Right renal pelvis (tissue), 4 donors: ENCODE results near the gene KCNE2. TPM values are rescaled to one million over a fixed set of nuclear protein-coding genes. Genes with fewer than 3 reads are reported as not detected.
"Not testable (repeated sequence)": the region's sequence is repeated elsewhere in the genome, so short reads cannot be mapped to it uniquely, and the experiment has no call there.

Experiments used
- DNase-seq, 4 donors: peaks; one replicate each; pipeline ENCODE4 v3.0.0-alpha.2; 2013; ENCODE audit warnings: low read depth in 4 of 4, low spot score in 3 of 4, missing footprints in 1 of 4
- polyA plus RNA-seq, 4 donors: library from polyadenylated mRNA; unstranded; fragments of 120-200 nt; gene quantifications; one replicate each; pipeline ENCODE4 v1.2.1, GENCODE V29; 2013; ENCODE audit not compliant: insufficient read length in 4 of 4

The KCNE2 gene
- polyA plus RNA-seq, 4 donors, result 0.93 to 1.6 (median 1.3) TPM

DNA sequence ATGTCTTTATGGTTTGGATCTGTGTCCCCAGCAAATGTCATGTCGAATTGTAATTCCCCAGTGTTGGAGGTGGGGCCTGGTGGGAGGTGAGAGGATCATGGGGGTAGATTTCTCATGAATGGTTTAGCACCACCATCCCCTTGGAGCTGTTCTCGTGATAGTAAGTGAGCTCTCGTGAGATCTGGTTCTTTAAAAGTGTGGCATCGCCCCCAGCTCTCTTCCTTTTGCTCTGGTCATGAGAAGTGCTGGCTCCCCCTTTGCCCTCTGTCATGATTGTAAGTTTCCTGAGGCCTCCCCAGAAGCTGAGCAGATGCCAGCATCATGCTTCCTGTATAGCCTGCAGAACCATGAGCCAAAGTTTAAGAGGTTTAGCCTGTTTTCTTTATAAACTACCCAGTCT is 11.2 kb upstream of the KCNE2 start:
- no peak for DNase-seq

DNA sequence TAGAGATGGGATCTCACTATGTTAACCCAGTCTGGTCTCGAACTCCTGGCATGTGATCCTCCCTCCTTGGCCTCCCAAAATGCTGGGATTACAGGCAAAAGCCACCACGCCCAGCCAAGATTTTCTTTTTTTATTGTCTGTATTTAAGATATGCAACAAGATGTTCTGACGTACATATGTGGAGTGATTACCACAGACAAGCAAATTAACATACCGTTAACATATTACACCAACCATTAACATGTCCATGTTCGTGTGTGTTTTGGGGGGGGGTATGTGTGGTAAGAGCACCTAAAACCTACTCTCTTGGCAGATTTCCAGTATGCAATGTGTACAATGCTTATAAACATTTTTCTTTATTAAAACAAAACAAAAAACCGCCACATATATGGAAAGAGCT is 10.6 kb upstream of the KCNE2 start:
- no peak for DNase-seq

DNA sequence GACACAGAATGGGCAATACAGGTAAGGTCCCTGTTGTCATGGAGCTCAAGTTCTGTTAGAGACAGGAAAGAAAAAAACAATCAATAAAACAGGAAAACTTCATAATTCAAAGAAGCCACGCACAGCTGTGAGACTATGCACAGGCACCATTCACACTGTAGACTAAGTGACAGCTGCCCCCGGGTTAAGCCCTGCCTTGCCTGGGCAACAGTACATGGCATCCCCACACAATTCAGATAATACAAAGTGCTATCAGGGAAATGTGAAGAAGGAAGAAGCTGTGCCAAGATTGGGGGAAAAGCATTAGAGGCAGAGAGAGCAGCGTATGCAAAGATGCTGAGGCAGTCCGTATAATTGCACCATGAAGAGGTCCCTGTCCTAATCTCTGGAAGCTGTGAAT is 9.0 kb upstream of the KCNE2 start:
- no peak for DNase-seq

DNA sequence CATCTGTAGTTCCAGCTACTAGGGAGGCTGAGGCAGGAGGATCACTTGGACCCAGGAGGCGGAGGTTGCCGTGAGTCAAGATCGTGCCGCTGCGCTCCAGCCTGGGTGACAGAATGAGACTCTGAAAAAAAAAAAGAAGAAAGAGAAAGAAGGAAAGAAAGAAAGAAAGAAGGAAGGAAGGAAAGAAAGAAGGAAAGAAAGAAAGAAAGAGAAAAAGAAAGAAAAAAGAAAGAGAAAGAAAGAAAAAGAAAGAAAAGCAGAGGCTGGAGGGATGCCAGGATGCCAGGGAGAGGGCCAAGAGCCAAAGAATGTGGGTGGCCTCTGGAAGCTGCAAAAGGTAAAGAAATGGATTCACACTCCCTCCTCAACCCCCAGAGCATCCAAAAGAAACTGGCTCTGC is 8.2 kb upstream of the KCNE2 start:
- no peak for DNase-seq

DNA sequence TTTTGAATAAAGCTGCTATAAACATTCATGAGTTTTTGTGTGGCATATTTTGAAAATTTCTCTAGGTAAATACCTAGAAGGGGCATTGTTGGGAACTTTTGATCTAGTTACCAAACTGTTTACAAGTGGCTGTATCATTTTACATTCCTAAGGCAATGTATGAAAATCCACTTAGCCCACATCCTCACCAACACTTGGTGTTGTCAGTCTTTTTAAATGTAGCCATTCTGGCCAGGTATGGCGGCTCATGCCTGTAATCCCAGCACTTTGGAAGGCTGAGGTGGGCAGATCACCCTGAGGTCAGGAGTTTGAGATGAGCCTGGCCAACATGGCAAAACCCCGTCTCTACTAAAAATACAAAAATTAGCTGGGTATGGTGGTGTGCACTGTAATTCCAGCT is 5.9 kb upstream of the KCNE2 start:
- DNase-seq, result no peak

DNA sequence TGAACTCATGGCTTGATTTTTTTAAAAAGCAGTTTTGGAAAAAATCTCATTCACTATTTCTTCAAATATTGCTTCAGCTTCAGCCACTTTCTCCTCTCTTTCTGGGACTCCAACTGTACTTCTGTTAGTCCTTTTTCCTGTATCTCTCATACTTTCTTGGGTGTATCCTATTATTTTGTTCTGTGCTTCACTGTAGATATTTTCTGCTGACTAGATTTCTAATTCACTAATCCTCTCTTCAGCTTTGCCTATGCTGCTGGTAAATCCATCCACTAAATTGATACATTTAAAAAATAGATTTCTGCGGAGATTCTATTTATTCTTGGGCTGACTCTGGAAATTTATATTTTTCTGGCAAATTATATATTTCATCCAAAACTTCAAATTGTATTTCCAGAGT is 4.9 kb upstream of the KCNE2 start:
- DNase-seq, result no peak

DNA sequence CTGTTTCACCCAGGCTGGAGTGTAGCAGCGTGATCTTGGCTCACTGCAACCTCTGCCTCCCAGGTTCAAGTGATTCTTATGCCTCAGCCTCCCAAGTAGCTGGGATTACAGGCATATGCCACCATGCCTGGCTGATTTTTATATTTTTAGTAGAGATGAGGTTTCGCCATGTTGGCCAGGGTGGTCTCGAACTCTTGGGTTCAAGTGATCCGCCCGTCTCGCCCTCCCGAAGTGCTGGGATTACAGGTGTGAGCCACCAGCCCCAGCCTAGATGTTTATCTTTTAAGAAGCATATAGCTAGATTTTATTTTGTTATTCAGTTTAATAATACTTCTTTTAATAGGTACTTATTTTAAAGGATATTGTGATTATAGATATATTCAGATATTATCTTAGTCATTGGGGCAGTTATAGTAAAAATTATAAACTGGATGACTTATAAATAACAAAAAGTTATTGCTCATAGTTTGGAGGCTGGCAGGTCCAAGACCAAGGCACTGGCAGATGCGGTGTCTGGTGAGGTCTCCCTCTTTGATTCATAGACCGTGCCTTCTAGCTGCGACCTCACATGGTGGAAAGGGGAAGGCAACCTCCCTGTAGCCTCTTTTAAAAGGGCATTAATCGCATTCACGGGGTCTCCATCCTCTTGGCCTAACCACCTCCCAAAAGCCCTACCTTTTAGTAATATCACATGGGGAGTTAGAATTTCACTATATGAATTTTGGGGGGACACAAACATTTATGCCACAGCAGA is 3.1 kb upstream of the KCNE2 start:
- no peak for DNase-seq

DNA sequence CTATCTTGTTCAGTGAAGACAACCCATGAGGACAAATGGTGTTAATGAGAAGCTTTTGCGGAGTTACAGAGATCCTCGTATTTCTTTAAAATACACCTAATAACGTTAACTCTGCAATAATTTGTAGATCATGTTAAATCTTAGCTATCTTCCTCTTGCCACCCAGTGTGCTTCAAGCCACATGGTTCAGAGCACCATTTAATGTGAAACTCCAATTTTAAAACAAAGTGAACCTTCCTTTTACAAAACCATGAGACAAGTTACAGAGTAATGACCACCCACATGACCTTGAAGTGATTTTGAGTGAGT is 1.7 kb upstream of the KCNE2 start:
- no peak for DNase-seq

DNA sequence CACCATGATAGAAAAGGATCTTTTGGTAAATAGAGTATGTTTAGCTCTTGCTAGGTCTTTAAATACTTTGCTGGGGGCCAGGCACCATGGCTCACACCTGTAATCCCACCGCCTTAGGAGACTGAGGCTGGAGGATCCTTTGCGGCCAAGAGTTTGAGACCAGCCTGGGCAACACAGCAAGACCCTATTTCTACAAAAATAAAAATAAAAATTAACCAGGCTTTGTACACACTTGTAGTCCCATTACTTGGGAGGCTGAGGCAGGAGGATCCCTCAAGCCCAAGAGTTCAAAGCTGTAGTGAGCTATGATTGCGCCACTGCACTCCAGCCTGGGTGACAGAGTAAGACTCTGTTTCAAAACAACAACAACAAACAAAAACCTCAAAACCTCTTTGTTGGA is 1.1 kb upstream of the KCNE2 start:
- no peak for DNase-seq

DNA sequence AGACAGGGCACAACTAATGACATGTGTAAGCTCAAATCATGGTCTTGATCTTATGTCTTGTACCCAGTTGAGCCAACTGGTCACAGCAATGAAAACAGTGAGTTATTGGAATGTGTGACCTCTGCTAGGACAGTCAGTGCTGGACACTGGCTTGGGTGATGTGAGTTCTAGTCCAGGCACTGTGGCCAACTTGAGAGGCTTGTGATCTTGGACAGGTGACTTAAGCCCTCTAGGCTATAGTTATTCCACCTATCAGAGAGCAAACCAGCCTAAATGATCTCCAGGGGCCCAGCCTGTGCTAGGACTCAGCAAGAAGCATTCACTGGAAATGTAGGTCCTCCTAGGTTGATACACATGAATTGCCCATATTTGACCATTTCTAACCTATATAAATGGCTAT is 1.1 kb downstream of the KCNE2 start:
- no peak for DNase-seq

DNA sequence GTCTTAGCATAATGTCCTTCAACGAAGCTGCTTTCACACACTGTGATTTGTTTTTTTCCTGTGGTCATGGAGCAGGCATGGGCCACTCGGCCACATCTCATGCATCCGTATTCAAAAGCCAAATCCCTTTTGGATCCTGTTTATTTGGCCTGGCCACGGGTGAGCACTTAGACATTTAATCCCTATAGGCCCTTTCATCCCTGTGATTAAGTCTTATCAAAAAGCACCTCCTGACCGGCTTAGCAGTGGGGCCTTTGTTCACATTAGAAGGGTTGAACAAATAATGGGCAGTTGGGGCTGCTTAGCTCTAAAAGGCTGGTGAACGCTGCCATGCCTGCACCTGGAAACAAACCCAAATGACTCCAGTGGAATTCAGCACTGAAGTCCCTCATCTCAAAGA is 2.0 kb downstream of the KCNE2 start:
- no peak for DNase-seq

DNA sequence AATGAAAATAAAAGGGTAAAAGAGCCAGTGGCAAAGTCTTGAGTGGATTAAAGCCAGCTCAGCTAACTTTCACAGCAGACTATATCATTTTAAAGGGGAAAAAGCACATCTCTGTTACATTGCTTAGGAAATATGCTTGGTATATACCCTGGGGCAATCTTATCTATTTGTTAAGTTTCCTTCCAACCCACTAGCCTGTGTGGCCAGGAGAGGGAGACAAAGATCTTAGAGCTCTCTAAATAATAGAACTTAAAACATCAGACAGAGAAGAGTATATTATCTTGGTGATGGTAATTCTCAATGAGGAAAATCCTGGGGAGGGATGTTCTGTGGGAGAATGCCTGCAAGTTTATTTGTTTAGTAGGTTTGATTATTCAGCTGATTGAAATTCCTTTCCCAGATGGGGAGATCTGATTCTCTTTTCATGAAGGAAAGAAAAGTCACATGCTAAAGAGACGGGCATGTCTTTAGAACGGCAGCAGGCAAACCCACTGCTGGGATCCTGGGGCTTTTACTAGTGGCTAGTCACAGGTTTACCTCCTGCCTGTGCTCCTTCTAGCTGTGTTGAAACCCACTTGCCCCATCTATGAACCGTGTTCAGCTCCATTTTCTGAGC is 3.6 kb downstream of the KCNE2 start:
- DNase-seq, result peak in 2 of 4 donors; percentile 41 to 47

DNA sequence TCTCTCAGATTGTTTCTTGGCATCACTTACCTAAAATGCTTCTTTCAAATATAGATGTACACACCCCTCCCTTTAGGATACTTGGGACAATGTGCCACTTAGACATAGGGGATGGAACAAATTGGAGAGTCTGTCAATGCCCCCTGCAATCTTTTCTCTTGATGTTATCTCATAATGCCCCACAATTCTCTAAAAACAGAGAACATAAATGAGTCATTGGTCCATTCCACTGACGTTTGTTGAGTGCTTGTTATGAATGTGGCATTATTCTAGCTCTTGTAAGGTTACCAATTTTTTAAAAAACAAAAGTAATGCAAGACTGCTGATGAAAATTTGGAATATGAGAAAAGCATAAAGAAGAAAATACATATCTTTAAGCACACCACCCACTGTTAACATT is 5.9 kb downstream of the KCNE2 start:
- DNase-seq, result no peak

DNA sequence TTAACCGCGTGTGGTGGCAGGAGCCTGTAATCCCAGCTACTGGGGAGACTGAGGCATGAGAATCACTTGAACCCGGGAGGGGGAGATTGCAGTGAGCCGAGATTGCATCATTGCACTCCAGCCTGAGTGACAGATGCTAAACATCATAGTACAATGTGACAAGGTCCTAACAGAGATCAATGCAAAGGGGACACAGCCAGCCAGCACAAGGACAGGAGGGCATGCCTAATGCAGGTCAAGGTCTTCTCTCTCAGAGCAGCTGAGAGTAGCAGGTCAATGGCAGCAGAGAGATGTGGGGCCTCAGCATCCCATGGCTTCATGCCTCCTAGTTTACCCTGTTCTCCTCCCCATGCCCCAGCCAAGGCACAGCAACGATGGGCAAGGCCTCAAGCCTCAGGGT is 8.5 kb downstream of the KCNE2 start:
- no peak for DNase-seq

DNA sequence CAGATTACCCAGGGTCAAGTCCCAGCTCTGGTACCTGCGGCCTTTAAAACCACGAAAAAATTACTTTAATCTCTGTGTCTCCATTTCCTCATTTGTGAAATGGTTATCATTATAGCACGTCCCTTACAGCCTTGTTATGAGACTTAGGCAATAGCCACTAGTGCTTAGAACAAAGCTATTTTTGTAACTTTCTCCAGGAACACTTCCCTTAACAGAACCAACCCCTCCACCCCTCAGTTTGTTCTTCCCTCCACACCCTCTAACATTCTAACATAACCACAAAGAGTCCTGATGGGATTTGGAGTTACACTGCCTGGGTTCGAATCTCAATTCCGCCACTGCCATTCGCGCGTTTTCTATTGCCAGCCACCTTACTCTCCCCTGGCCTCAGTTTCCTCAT is 10.7 kb downstream of the KCNE2 start:
- not testable (repeated sequence) for DNase-seq

DNA sequence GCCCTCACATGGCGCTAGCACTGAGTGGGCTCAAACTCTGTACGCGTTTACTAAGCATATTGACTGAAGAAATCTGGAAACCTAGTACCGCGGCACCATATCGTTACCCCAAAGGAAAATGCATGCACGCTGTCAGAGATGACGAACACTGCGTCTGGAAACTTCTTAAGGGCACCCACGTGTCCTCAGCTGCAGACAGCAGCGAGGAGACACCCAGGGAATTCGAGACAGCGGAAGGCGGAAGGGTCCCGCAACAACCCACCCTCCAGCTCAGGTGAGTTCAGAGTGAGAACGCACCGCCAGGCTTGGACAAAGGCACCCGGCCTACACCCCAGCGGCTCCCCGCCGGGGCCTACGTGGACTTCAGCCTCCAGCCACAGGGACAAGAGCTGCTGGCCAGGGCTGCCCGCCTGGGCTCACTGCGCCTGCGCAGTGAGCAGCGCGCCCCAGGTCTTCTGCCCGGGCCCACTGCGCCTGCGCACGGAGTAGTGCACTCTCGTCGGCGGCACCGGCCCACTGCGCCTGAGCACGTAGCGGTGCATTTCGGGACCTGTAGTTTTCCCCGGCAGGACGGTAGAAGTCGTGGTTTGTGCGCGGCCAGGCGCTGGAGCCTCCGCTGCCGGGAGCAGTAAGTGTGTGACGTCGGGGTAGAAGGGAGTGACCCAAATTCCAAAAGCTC is 11.3 kb downstream of the KCNE2 start, which contains the start of gene SMIM11:
Gene SMIM11 (plus strand): TSS at position 568 of the 679 bp plus-strand sequence. CDS start 3,998 bp downstream, outside the sequence.
- DNase-seq, result not testable (repeated sequence)

DNA sequence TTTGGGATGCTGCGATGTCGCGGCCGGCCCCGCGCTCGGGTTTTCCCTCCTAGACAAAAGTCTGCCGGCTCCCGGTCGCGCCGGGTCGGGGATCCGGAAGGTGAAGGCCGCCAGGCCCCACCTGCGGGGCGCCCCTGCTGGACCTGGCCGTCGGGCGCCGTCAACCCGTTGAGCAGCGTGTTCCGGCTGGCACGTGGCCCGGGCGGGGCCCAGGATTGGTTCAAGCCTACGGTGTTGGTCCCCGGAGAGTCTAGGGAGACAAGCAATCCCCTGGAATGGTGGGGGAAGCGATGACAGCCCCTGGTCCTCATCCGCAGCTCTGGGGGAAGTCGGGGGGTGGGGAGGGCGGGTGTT is 11.8 kb downstream of the KCNE2 start:
- not testable (repeated sequence) for DNase-seq

DNA sequence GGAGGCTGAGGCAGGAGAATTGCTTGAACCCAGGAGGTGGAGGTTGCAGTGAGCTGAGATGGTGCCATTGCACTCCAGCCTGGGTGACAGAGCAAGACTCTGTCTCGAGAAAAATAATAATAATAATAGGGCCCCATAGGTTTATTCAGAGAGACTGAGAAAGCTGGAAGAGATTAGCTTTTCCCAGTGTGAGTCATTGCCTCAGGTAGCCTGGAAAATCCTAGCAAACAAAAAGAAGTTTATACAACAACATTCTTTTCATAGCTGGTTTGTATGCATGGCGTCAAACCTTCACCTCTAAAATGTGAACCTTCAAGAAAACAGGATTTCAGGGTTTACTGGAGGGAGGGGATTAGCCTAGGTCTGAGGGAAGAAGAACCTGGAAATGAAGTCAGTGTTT is 19.3 kb downstream of the KCNE2 start:
- DNase-seq, result not testable (repeated sequence)

DNA sequence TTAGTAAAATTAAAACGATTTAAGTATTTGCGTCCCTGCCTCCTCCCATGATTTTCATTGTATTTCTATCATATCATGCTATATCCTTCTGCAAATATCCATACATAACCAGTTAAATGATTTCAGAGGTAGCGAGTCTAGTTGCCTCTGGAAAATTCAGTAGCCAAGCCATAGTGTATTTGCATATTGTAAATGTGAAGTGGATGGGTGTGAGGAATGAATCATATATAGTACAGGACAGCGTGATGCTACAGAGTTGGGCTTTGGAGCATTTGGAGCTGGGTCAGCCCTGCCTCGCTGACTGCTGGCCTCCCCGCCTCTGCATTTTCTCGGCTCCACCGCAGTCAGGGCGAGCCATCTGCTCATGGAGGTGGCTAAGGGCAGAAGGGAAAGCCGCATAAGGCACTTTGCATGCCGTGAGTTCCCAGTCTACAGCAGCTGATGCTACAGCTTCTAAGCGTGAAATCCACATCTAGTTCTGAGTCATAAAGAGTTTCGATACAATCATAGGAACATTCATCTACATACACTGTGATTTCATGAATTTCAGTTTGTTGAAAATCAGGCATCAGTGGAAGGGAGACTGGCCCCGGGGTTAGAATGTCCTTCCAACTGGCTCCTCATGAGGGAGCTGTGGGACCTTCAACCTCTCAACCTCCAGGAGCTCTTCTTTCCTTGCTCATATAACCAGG is 20.1 kb downstream of the KCNE2 start:
- not testable (repeated sequence) for DNase-seq

DNA sequence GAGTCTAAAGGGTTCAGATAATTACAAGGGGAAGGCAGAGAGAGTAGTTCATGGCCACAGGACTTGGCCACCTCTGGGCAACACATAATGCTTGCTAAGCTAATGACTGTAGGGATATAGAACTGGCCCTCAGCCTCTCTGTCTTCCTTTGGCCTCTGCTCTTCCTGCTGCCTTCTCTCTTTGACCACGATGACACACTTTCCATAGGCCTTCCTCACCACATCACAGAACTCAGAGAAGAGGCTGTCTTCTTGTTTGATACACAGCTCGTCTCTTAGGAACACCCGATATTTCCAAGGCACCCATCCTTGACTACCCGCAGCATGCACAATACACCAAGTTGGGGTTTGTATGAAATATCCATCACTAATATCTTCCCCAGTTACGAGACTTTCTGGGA is 36.7 kb downstream of the KCNE2 start:
- not testable (repeated sequence) for DNase-seq

DNA sequence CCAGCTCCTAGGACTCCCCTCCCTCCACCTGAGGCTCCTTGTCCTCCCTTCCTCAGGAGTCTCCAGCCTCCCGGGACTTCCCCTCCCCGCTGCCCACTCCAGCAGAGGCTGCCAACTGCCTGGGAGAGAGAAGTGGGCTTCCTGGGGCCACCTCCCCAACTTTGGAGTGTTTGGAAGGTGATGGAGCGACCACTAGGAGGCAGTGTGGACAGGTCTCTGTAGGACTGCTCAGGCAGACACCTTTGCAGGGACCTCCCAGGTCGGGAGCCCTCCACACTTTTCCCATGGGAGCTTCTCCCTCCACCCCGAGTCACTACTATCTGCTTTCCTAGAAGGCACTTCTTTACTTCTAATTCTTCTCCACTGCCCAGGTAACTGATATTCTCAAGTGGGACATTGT is 40.9 kb downstream of the KCNE2 start:
- DNase-seq, result not testable (repeated sequence)
